RWPE1 (cell line): ENCODE results near the gene ARFGEF2.

Experiments used
- CTCF ChIA-PET: fragments of 350-600 bp; sonication (Branson Sonifier 250); formaldehyde crosslinking; extraction: SDS; loops from one replicate; lab custom pipeline; 2021; lab: Yijun Ruan, JAX
- POLR2A ChIA-PET: fragments of 400-600 bp; formaldehyde crosslinking; extraction: SDS; loops from one replicate; lab custom pipeline; 2020; ENCODE audit warnings: antibody characterized with exemption; ENCODE audit not compliant: low non-redundant PET; lab: Yijun Ruan, JAX
- DNase-seq: peaks from one replicate; pipeline ENCODE4 v3.0.0; 2012; ENCODE audit warnings: low spot score
- H3K27ac ChIP-seq: fragments of 450-650 bp; 2 replicates; pipeline ENCODE4 v1.5.1; 2017
- TF ChIP-seq, protein P1 (sequence below): fragments of 450-650 bp; conservative IDR thresholded peaks from 2 replicates; pipeline ENCODE4 v1.5.1; 2017; ENCODE audit warnings: low read depth, mild to moderate bottlenecking

The ARFGEF2 gene

DNA sequence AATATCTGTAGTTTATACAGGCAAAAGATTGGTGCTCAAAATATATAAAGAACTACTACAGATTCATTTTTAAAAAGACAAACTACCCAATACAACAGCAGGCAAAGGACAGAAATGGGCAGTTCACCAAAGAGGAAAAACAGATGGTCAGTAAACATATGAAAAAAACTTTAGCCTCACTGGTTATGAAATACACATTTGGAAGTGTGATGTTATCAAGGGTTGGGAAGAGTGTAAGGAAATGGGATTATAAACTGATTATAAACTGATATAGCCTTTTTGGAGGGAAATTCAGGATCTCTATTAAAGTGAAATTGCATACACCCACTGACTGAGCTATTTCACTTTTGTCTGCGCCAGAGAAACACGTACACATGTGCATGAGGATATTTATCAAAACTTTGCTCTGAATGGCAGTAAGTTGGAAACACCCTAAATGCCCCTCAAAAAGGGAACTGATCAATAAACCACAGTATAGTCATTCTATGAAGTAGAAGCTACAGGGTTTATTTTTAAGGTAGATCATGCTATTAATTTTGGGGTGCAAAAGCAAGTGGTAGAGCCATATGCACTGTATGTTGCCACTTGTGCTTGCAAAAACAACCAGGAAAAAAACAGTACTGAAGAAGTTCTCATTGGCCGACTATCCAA is 32.2 kb upstream of the ARFGEF2 start:
- ChIA-PET CTCF (interaction anchor here (1.3 kb wide), 1 partner anchor 16 kb away, joined by 6 read pairs; no protein-coding TSS in a partner anchor), POLR2A (no interaction called here)
- TF ChIP-seq, protein P1, sequence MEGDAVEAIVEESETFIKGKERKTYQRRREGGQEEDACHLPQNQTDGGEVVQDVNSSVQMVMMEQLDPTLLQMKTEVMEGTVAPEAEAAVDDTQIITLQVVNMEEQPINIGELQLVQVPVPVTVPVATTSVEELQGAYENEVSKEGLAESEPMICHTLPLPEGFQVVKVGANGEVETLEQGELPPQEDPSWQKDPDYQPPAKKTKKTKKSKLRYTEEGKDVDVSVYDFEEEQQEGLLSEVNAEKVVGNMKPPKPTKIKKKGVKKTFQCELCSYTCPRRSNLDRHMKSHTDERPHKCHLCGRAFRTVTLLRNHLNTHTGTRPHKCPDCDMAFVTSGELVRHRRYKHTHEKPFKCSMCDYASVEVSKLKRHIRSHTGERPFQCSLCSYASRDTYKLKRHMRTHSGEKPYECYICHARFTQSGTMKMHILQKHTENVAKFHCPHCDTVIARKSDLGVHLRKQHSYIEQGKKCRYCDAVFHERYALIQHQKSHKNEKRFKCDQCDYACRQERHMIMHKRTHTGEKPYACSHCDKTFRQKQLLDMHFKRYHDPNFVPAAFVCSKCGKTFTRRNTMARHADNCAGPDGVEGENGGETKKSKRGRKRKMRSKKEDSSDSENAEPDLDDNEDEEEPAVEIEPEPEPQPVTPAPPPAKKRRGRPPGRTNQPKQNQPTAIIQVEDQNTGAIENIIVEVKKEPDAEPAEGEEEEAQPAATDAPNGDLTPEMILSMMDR, result no peak
- H3K27ac ChIP-seq, result no peak overlapping the region
- no peak for DNase-seq

DNA sequence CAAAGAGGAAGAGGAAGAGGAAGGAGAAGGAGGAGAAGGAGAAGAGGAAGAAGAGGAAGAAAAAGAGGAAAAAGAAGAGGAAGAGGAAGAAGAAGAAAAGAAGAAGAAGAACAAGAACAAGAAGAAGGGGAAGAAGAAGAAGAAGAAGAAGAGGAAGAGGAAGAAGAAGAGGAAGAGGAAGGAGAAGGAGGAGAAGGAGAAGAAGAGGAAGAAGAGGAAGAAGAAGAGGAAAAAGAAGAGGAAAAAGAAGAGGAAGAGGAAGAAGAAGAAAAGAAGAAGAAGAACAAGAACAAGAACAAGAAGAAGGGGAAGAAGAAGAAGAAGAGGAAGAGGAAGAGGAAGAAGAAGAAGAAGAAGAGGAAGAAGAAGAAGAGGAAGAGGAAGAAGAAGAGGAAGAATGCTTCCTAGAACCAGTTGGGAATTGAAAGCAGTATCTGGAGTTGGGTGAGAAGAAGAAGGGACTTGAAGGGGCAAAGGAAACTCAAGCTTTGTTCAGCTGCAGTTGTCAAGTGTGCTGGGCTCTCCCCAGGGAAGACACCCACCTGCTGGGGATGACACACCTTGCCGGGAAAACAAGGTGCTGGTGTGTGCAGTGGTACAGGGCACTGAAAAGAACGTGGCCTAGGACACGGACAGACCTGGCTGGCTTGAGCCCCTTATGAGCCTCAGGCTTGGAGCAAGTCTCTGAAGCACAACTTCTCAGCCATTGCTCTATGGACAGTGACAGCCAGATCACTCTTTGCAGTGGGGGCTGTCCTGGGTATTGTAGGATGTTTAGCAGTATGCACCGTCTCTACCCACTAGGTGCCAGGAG is 30.1 kb upstream of the ARFGEF2 start:
- POLR2A ChIA-PET, result no interaction called here
- CTCF ChIA-PET, result interaction anchor here (0.6 to 1.0 kb wide), 2 partner anchors 11 to 261 kb away, joined by 3 read pairs; no protein-coding TSS in a partner anchor
- no peak for DNase-seq
- TF ChIP-seq, protein P1, result no peak
- no peak overlapping the region for H3K27ac ChIP-seq

DNA sequence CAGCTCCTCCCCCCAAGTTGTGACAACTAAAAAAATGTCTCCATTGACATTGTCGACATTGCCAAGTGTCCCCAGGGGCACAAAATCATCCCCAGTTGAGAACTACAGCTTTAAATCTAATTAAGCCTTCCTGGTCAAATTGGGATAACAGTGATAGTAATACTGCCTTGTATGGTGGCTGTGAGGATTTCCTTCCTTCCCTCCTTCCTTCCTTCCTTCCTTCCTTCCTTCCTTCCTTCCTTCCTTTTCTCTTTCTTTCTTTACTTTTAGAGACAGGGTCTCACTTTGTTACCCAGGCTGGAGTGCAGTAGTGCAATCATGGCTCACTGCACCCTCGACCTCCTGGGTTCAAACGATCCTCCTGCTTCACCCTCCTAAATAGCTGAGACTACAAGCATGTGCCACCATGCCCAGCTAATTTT is 29.5 kb upstream of the ARFGEF2 start:
- POLR2A ChIA-PET, result no interaction called here
- DNase-seq, result no peak
- CTCF ChIA-PET, result interaction anchor here (0.6 to 1.5 kb wide), 3 partner anchors 12 to 261 kb away, joined by 3 to 7 read pairs (median 3); no protein-coding TSS in a partner anchor
- no peak overlapping the region for H3K27ac ChIP-seq
- TF ChIP-seq, protein P1, result no peak

DNA sequence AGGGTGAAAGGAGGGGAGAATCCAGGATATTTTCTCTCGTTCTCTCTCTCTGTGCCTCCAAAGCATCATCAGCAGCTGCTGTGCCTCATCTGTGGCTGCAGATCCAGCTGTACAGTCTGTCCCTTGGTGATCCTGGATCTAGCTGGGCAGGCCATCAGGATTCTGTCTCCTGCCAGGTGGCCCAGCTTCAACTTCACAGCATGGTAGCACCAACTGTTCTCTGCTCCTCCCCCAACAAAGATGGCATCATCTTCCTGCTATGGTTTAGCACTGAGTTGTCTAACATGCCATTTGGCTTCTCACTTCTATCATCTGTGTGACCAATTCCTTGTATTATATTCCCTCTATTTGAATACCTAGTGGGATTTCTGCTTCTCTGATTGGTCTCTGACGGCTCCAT is 28.6 kb upstream of the ARFGEF2 start:
- CTCF ChIA-PET, result interaction anchor here (1.5 kb wide), 1 partner anchor 235 kb away, joined by 7 read pairs; no protein-coding TSS in a partner anchor
- H3K27ac ChIP-seq, result no peak overlapping the region
- no peak for DNase-seq
- POLR2A ChIA-PET, result no interaction called here
- TF ChIP-seq, protein P1, result no peak

DNA sequence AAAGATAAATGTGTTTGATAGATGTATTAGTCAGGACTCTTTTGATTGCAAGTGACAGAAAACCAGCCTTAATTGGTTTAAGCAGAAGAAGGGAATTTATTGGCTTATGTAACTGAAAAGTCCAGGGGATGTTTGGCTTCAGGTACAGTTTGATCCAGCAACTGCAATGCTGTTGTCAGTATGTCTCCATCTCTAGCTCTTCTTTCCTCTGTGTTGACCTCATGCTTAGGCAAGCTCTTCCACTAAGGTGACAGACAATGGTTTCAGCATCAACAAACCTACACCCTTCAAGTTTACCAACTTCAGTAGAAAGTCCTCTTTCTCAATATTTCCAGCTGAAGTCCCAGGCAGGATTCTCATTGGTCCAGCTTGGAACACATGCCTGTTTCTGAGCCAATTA is 28.1 kb upstream of the ARFGEF2 start:
- H3K27ac ChIP-seq, result no peak overlapping the region
- ChIA-PET CTCF (interaction anchor here (0.6 to 1.5 kb wide), 3 partner anchors 17 to 235 kb away, joined by 3 to 7 read pairs (median 4); no protein-coding TSS in a partner anchor), POLR2A (no interaction called here)
- TF ChIP-seq, protein P1, result no peak
- no peak for DNase-seq

DNA sequence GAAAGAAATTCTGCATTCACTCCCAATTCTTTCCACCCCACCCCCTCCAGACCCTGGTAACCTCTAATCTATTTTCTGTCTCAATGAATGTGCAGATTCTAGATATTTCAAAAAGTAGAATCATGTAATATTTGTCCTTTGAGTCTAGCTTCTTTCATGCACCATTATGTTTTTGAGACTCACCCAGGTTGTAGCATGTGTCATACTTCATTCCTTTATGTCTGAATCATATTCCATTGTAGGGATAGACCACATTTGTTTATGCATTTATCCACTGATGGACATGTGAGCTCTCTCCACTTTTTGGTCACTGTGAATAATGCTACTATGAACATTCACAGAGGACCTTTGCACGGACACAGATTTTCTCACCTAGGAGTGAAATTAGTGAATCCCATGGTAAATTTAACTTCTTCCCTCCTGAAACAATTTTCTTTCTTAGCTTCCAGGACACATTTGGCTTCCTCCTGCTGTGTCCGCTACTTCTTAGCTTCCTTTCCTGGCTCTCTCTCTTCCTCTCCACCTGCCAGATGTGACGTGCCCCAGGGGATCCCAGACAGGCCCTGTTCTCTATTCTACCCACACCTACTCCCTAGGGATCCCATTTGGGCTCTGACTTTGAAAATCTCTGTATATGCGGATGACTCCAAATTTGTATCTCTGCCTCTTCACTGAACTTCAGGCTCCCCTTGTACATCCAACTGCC is 24.1 kb upstream of the ARFGEF2 start:
- TF ChIP-seq, protein P1, result no peak
- CTCF ChIA-PET, result interaction anchor here (5.8 kb wide), 1 partner anchor 240 kb away, joined by 68 read pairs; no protein-coding TSS in a partner anchor
- POLR2A ChIA-PET, result interaction anchor here (0.5 kb wide), 1 partner anchor 489 kb away, joined by 3 read pairs; no protein-coding TSS in a partner anchor
- peak overlapping the region; percentile 43 for H3K27ac ChIP-seq
- DNase-seq, result peak; percentile 93
